Measurements from ENCODE around the gene ALX3.
"Not testable (repeated sequence)": the region's sequence is repeated elsewhere in the genome, so short reads cannot be mapped to it uniquely, and the experiment has no call there.

ALX3 gene

DNA sequence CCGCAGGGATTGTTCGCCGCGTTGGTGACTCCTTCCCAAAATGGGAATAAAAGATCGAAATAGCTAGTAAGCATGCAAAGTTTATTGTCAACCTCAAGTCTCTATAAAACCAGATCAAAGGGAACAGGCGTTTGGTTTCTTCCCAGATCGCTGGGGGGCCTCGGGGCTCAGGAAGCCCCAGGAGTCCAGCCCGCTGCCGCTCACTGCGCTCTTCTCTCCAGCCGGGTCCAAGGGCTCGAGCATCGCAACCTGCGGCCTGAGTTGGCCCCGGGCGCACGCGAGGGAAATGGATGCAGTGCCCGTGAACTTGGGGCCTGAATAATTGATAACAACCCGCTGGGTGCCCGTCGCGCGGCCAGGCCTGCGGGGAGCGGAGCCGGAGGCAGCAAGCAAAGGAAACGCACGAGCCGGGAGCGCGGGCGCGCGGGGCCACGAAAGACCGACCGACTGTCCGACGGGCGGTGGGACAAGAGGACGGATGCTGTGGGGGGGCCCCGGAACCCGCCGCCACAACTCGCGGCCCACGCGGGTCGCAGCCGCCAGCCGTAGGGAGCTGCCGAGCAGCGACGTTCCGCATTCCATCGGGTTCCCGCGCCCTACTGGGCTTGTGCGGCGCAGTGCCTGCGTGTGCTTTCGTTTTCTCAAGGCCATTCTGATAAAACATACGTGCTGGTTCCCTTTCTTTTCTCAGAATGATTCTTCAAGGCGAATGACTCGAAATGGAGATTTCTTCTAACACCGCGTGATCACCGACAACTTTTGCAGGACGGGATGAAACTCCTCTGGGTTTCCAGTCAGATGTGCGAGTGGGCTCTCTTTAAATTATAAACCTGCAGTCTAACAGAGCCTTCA, 14.0 kb upstream of the ALX3 start:
- peak overlapping the region; percentile 49 for H3K4me3 ChIP-seq (replicated peaks; ENCODE audit: low read depth, low read length)
- DNase-seq (ENCODE audit: low read depth): peak; percentile 36
- TF ChIP-seq, protein P1, sequence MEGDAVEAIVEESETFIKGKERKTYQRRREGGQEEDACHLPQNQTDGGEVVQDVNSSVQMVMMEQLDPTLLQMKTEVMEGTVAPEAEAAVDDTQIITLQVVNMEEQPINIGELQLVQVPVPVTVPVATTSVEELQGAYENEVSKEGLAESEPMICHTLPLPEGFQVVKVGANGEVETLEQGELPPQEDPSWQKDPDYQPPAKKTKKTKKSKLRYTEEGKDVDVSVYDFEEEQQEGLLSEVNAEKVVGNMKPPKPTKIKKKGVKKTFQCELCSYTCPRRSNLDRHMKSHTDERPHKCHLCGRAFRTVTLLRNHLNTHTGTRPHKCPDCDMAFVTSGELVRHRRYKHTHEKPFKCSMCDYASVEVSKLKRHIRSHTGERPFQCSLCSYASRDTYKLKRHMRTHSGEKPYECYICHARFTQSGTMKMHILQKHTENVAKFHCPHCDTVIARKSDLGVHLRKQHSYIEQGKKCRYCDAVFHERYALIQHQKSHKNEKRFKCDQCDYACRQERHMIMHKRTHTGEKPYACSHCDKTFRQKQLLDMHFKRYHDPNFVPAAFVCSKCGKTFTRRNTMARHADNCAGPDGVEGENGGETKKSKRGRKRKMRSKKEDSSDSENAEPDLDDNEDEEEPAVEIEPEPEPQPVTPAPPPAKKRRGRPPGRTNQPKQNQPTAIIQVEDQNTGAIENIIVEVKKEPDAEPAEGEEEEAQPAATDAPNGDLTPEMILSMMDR (IDR thresholded peaks at IDR 0.05; ENCODE audit: low read length, missing control alignments): no peak

DNA sequence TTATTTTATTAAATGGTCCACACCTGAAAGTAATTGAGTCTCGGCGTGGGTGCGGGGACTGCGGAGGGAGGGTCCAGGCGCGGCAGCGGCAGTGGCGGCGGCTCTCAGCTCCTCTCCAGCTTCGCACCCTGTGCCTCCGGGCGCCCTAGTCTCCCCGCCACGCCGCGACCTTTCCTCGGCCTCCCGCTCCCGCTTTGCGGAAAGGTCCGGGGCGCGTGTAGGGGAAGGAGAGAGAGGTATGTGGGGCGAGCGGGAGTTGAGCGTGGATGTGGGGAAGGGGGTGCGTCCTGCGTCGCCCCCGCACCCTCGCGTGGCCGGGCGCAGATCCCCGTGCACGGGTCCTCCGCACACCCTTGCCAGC, 13.4 kb upstream of the ALX3 start:
- TF ChIP-seq, protein P1 (IDR thresholded peaks at IDR 0.05; ENCODE audit: low read length, missing control alignments): no peak
- H3K4me3 ChIP-seq (replicated peaks; ENCODE audit: low read depth, low read length): no peak overlapping the region
- DNase-seq (ENCODE audit: low read depth): no peak

DNA sequence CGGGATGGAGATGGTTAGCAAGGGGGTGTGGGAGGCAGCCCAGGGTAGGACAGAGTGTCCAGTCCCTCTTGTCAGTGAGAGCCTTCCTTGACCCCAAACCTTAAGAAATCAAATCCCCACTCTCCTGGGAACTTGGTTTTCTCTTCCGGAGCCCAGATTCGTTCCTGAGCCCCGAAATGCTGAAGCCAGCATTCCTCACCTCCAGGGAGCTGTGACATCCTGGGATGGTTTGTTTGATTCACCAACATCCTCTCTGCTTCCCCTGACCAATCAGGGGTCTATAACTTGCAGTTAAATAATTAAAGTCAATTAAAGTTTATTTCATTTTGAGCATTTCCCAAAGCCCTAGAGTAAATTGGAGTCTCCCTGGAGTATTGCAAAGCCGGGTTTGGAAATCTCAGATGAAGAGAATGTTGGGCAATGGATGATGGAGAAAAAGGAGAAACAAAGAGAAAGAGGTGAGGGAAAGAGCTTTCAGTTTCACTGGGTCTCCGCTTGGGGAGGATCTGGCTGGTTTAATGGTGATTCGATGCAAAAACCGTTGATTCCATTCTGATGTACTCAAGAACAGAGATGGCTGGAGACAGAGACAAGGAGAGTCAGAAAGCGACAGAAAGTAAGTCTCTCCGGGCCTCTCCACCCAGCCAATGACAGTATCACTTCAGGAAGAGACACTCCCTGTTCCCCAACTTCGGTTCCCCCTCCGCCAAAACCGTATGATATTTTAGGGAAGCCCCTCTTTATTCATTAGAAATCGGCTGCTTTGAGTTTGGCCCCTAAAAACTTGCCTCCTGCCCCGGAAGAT, 12.8 kb upstream of the ALX3 start:
- TF ChIP-seq, protein P1 (IDR thresholded peaks at IDR 0.05; ENCODE audit: low read length, missing control alignments): no peak
- DNase-seq (ENCODE audit: low read depth): no peak
- no peak overlapping the region for H3K4me3 ChIP-seq (replicated peaks; ENCODE audit: low read depth, low read length)

DNA sequence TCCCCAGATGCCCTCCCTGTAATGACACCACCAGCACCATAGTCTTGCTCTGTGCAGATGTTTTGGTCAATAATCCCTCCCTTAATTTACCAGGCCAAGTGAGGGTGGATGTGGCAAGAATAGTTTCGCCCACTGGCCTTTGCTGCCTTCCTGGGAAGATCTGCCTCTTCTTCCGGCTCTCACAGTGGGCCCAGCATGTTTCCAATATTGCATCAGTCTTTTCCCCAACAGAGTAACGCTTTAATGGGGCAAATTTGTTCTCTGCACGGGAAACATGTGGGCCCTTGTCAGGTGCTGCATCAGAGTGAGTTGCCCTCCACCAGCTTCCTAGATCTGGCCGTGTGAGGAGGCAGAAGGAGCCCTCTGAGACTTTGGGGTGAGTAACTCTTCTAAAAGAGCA, 12.0 kb upstream of the ALX3 start:
- TF ChIP-seq, protein P1 (IDR thresholded peaks at IDR 0.05; ENCODE audit: low read length, missing control alignments): no peak
- no peak overlapping the region for H3K4me3 ChIP-seq (replicated peaks; ENCODE audit: low read depth, low read length)
- no peak for DNase-seq (ENCODE audit: low read depth)

DNA sequence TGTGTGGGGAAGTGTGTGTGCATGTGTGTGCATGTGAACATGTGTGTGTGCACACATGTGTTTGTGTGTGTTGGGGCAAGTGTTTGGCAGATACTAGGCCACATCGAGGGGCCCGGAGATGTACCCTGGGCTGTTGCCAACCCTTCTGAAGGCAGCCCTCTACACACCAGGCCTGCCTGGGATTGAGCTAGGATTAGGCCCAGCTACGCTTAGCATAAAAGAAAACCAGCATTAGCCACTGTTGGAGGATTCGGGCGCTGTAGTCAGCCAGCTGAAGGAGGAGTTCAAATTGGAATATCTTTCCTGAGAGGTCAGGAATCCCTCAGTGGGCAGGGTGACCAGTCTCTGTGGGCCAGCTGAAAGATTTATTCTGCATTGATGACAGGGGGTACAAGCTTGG, 10.6 kb upstream of the ALX3 start:
- TF ChIP-seq, protein P1 (IDR thresholded peaks at IDR 0.05; ENCODE audit: low read length, missing control alignments): no peak
- H3K4me3 ChIP-seq (replicated peaks; ENCODE audit: low read depth, low read length): no peak overlapping the region
- no peak for DNase-seq (ENCODE audit: low read depth)

DNA sequence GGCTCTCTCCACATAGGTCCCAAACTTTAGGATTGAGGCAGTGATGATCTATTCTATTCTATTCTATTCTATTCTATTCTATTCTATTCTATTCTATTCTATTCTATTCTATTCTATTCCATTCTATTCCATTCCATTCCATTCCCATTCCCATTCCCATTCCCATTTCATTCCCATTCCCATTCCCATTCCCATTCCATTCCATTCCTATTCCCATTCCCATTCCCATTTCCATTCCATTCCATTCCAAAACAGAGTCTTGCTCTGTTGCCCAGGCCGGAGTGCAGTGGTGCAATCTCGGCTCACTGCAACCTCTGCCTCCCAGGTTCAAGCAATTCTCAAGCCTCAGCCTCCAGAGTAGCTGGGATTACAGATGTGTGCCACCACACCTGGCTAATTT, 9.5 kb upstream of the ALX3 start:
- H3K4me3 ChIP-seq (replicated peaks; ENCODE audit: low read depth, low read length); DNase-seq (ENCODE audit: low read depth): not testable (repeated sequence)

DNA sequence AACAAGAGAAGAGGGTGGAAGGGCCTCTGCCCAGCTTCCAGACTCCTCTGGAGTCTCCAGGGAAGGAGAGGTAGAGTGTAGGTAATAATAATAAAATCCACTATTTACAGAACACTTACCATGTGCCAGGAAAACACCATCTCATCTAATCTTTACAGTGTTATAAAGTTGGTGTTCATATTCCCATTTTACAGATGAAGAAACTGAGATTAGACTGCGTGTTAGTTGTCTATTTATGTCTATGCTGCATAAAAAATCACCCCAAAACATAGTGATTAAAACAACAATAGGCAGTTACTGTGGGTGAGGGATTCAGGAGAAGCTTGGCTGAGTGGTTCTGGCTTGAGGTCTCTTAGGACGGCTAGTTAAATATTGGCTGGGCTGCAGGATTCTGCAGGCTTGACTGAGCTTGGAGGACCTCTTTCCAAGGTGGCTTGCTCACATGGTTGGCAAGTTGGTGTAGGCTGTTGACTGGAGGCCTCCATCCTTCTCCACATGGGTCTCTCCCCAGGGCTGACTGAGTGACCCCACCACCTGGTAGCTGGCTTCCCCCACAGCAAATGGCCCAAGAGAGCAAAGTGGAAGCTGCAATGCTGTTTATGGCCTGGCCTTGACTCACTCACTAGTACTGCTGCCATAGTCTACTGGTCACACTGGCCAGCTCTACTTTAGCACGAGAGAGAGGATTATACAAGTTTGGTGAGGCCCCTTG, 6.5 kb upstream of the ALX3 start:
- TF ChIP-seq, protein P1 (IDR thresholded peaks at IDR 0.05; ENCODE audit: low read length, missing control alignments): no peak
- DNase-seq (ENCODE audit: low read depth): no peak
- no peak overlapping the region for H3K4me3 ChIP-seq (replicated peaks; ENCODE audit: low read depth, low read length)

Data from fibroblast of pulmonary artery (primary cell).